IPS-18c (cell line): ENCODE data around the gene KCNK17.

Experiments
- H3K4me3 ChIP-seq: 2 replicates; pipeline ENCODE4 v1.7.0; 2013; ENCODE audit warnings: low read depth, mild to moderate bottlenecking, low read length, moderate library complexity; ENCODE audit not compliant: insufficient read depth
- H3K9me3 ChIP-seq: one replicate; pipeline ENCODE4 v1.6.1; 2013; ENCODE audit warnings: mild to moderate bottlenecking, low read length, moderate library complexity; ENCODE audit not compliant: control insufficient read depth, insufficient read depth

KCNK17 gene

GRCh38 chr6:39314273-39314795 is at the start of gene KCNK17:
TSS of gene KCNK17 (minus strand) at chr6:39314419. CDS start at chr6:39314320, 99 bp downstream.
- Histone ChIP-seq H3K4me3 (peak within 1 kb of the TSS; percentile 63), H3K9me3 (no peaks in the 10 kb centered on the region)

GRCh38 chr6:39363280-39363679 is 49.1 kb upstream of the KCNK17 start:
- Histone ChIP-seq H3K4me3 (no peak overlapping the region), H3K9me3 (no peaks in the 10 kb centered on the region)

GRCh38 chr6:39362487-39362865 is 48.3 kb upstream of the KCNK17 start:
- H3K4me3 ChIP-seq = no peak overlapping the region
- no peaks in the 10 kb centered on the region for H3K9me3 ChIP-seq

- Histone ChIP-seq H3K4me3 (no peak overlapping the region), H3K9me3 (no peaks in the 10 kb centered on the region)
Measured at GRCh38 chr6:39361657-39362486, 47.7 kb upstream of the KCNK17 start.

- no peaks in the 10 kb centered on the region for H3K9me3 ChIP-seq
Measured at GRCh38 chr6:39360378-39360777, 46.2 kb upstream of the KCNK17 start.

GRCh38 chr6:39357998-39358686 is 43.9 kb upstream of the KCNK17 start:
- no peaks in the 10 kb centered on the region for H3K9me3 ChIP-seq
- H3K4me3 ChIP-seq = no peak overlapping the region

More at GRCh38 chr6:39360378-39360777, 46.2 kb upstream of the KCNK17 start:
- H3K4me3 ChIP-seq = no peak overlapping the region

GRCh38 chr6:39353698-39354315 is 39.6 kb upstream of the KCNK17 start:
- no peaks in the 10 kb centered on the region for H3K9me3 ChIP-seq

GRCh38 chr6:39350723-39351505 is 36.7 kb upstream of the KCNK17 start:
- H3K9me3 ChIP-seq = no peaks in the 10 kb centered on the region
- no peak overlapping the region for H3K4me3 ChIP-seq

More at GRCh38 chr6:39353698-39354315, 39.6 kb upstream of the KCNK17 start:
- H3K4me3 ChIP-seq = no peak overlapping the region

GRCh38 chr6:39348740-39349139 is 34.5 kb upstream of the KCNK17 start:
- Histone ChIP-seq H3K4me3 (no peak overlapping the region), H3K9me3 (no peaks in the 10 kb centered on the region)

- no peaks in the 10 kb centered on the region for H3K9me3 ChIP-seq
- no peak overlapping the region for H3K4me3 ChIP-seq
Measured at GRCh38 chr6:39347906-39348585, 33.8 kb upstream of the KCNK17 start.

GRCh38 chr6:39347206-39347605 is 33.0 kb upstream of the KCNK17 start:
- no peak overlapping the region for H3K4me3 ChIP-seq
- no peaks in the 10 kb centered on the region for H3K9me3 ChIP-seq

GRCh38 chr6:39344821-39345280 is 30.6 kb upstream of the KCNK17 start:
- H3K9me3 ChIP-seq = no peaks in the 10 kb centered on the region
- no peak overlapping the region for H3K4me3 ChIP-seq

GRCh38 chr6:39343396-39343870 is 29.2 kb upstream of the KCNK17 start:
- H3K4me3 ChIP-seq = no peak overlapping the region
- H3K9me3 ChIP-seq = no peaks in the 10 kb centered on the region

- Histone ChIP-seq H3K9me3 (no peaks in the 10 kb centered on the region), H3K4me3 (no peak overlapping the region)
Measured at GRCh38 chr6:39342692-39343395, 28.6 kb upstream of the KCNK17 start.

GRCh38 chr6:39341937-39342336 is 27.7 kb upstream of the KCNK17 start:
- Histone ChIP-seq H3K4me3 (no peak overlapping the region), H3K9me3 (no peaks in the 10 kb centered on the region)

GRCh38 chr6:39341352-39341751 is 27.1 kb upstream of the KCNK17 start:
- H3K4me3 ChIP-seq = no peak overlapping the region

More at GRCh38 chr6:39341352-39341751, 27.1 kb upstream of the KCNK17 start:
- no peaks in the 10 kb centered on the region for H3K9me3 ChIP-seq
